HUDEP-2 (cell line): Measurements from ENCODE around the gene ELL.
"Not testable (repeated sequence)": the region's sequence is repeated elsewhere in the genome, so short reads cannot be mapped to it uniquely, and the experiment has no call there.

Experiments
- DNase-seq, 76 experiments: peaks; one replicate each; lab custom pipeline; 2025; ENCODE audit not compliant: unreplicated experiment in 76 of 76; lab: John Stamatoyannopoulos, UW

Gene ELL

DNA sequence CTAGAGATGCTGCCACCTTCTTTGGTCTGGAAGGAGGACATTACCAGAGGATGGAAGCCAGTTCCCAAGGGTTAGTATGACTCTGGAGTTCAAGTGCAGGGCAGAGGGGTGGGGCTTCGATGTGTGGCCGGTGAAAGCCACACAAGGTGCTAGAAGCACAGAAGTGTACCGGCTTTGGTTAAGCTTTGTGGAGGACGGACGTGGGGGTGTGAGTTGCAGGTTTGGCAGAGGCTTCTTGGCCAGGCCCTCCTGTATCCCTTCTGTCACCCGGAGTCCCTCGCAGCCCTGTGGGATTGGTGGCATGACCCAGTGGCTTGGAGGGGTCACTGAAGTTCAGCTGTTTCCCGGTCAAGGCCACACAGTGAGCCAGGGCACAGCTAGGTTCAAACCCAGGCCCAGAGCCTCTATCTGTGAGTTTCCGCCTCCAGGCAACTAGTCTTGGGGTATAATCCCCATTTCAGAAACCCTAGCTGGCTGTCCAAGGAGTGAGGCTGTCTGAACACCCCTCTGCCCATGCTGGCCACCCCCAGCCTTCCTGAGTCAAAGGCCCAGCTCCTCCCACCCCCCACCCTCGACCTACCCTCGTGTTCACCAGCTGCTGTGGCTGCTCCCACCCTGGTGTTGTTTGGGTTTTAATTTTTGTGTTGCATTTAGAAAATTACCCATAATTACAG is 107.2 kb downstream of the ELL start:
- peak in 40 of 76 experiments; percentile 17 to 69 (median 48) for DNase-seq

DNA sequence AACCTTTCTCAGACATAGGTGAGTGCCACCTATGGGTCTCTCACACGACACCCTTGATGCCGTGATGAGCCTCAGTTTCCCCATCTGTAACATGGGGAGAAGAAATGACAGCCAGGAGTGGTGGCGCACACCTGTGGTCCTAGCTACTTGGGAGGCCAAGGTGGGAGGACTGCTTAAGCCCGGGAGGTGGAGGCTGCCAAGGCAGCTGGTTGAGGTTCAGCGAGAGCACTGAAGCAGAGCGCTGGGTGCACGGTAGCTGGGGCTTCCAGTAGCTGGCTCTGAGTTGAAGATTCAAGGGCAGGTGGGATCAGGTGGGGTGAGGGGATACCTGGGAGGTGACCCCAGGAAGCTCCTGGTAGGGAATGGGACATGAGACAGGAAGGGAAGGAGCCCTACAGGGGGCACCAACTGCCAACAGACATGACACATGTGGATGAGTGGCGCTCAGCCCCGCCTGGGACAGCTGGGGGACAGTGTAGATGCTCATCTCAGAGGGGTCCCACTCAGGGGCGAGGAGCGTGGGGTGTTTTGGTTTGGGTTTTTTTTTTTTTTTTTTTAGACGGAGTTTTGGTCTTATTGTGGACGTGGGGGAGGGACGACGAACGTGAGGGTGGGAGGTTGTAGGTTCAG is 109.1 kb downstream of the ELL start:
- no peak for DNase-seq

DNA sequence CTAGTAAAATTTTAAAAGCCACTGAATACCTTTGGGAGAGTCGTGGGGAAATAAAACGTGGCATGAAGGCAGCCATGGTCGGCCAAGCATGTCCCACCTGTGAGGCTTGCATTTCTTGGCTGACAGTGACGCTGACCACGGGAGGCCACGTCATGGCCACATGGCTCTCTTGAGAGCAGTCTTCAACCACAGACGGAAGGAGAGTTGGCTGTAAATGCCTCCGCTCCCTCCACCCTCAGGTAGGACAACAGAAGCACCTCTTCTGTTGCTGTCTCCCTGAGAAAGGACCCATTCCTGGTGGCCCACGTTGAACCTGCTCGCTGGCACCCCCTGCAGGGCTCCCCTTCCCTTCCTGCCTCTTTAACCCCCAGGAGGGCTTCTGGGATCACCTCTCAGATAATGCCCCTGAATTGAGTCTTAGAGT is 113.8 kb downstream of the ELL start:
- DNase-seq = peak in 43 of 76 experiments; percentile 19 to 72 (median 47)

DNA sequence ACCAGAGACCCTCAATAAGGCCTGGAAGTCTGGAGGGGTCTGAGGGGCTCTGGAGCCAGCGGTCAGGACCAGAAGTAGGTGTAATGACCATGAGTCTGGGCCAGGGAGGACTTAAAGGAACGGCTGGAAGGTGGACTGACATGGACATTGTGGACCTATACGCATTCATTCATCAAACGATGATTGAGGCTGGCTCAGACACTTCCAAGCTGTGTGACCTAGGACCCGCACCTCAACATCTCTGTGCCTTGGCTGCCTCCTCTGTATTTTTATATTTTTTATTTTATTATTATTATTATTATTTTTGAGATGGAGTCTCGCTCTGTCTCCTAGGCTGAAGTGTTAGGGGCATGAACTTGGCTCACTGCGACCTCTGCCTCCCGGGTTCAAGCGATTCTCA is 115.1 kb downstream of the ELL start:
- DNase-seq = no peak

DNA sequence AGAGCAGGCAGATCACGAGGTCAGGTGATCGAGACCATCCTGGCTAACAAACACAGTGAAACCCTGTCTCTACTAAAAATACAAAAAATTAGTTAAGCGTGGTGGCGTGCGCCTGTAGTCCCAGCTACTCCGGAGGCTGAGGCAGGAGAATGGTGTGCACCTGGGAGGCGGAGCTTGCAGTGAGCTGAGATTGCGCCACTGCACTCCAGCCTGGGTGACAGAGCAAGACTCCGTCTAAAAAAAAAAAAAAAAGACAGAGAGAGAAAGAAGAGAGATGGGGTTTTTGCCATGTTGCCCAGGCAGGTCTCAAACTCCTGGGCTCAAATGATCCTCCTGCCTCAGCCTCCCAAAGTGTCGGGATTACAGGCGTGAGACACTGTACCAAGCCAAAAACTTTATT is 116.1 kb downstream of the ELL start:
- not testable (repeated sequence) for DNase-seq

DNA sequence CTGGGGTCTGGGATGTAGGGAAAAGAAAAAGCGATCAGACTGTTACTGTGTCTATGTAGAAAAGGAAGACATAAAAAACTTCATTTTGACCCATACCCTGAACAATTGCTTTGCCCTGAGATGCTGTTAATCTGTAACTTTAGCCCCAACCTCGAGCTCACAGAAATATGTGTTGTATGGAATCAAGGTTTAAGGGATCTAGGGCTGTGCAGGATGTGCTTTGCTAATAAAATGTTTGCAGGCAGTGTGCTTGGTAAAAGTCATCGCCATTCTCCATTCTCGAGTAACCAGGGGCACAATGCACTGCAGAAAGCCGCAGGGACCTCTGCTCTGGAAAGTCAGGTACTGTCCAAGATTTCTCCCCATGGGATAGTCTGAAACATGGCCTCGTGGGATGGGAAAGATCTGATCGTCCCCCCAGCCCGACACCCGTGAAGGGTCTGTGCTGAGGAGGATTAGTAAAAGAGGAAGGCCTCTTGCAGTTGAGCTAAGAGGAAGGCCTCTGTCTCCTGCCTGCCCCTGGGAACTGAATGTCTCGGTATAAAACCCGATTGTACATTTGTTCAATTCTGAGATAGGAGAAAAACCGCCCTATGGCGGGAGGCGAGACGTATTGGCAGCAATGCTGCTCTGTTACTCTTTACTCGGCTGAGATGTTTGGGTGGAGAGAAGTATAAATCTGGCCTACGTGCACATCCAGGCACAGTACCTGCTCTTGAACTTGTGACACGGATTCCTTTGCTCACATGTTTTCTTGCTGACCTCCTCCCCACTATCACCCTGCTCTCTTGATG is 119.2 kb downstream of the ELL start:
- not testable (repeated sequence) for DNase-seq

DNA sequence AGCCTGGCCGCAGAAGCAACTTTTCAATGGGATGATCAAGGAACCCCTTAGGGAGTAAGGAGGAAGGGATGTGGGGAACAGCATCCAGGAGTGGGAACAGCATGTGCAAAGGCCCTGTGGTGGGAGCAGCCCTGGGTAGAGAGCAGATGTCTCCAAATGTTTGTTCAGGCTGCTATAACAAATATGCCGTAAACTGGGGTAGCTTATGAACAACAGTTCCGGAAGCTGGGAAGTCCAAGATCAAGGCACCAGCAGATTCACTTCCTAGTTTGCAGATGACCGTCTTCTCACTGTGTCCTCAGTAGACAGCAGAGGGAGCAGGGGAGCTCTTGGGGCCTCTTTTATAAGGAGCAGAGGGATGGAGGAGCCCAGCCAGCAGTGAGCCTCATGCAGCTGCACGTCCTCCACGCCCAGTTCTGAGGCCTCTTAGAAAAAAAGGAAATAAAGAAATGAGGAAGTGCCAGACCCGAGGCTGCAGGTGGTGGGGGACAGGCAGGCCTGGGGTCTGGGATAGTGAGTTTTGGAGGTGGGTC is 120.2 kb downstream of the ELL start:
- peak in 71 of 76 experiments; percentile 28 to 89 (median 76) for DNase-seq

DNA sequence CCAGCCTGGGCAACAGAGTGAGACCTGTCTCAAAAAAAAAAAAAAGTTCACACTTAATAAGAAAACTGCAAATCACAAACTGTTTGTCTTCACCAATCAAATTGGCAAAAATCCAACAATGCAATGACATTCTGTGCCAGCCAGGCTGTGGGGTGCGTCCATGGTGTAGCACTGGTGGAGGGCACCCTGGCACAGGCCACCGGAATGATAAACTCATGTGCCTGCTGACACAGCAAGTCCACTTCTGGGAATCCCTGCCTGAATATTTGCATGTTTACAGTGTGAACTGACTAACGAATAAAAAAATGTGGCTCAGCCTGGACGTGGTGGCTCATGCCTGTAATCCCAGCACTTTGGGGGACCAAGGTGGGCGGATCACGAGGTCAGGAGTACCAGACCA is 122.9 kb downstream of the ELL start:
- peak in 60 of 76 experiments; percentile 20 to 83 (median 66) for DNase-seq

DNA sequence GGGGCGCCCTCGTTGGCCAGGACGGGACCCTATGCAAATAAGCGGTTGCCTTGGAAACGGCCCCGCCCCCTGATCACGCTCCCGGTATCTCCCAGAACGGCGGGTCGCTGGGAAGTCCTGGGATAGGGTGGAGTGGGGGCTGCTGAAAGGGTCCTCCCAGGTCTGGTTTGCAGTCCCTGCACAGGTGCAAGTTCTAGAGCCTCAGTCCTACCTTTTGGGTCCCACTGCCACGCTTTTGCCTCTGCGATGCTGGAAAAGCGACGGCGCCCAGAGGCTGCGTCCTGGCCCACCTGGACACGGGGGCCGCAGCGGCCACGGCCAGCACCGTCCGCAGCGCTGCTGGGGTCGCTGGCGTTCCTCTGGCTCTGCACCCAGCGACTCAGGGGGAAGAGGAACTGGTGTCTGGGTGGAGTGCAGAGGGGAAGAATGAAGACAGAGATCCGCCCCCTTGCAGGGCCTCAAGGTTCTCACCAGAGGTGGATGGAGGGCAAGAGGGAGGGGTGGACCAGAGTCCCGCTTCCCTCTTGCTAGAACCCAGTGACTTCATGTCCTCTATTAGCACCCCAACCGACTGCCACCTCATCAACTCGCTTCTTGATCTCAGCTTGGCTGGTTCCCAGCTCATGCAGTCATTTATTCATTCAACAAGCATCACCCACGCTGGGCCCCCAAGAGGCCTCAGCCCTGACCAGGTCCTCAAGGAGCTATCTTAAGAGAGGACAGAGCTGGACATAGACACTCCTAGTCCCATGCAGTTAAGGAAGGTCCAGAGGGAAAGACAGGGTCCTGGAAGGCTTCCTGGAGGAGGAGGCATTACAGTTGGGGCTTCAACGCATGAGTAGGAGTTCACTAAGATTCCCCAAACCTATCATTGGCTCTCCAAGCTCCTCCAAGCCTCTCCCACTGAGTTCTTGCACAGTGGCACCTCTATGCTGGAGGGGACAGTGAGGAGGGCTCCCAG is 124.3 kb downstream of the ELL start, which contains the start of gene LRRC25:
Gene LRRC25, minus strand, starts transcription at position 381 of the 961 bp plus-strand sequence. CDS start 659 bp downstream, outside the sequence.
- DNase-seq = peak in 21 of 76 experiments; percentile 15 to 46 (median 32)

DNA sequence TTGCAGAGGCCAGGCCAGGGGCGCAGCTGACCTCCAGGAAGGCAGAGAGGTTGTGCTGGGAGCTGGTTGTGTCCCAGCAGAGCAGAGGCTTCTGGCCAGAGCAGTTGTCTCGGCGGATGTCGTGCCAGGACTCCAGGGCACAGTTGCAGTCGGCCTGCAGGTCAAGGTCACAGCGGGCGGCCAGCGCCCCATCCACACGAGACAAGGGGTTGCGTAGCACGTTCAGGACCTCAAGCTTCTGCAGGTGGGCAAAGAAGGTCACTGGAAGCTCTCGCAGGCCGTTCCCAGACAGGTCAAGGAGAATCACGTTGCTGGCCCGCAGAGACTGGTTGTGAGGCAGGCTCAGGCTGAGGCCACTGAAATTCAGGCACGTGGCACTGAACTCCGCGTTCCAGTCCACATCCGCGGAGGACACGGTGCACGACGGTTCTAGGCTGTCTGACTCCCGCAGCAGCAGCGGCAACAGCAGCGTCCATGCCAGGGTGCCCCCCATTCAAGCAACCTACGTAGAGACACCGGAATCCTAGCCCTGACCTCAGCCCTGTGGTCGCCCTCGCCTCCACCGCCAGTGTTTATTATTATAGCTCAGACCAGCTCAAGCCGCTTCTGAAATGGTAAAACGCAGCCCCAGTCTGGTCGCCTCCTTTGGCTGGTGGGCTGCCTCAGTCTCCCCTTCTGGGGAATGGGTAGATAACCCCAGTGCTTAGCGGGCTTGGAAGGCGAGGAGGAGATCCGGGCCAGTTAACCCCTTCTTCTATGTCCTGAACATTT is 125.2 kb downstream of the ELL start:
- no peak for DNase-seq

DNA sequence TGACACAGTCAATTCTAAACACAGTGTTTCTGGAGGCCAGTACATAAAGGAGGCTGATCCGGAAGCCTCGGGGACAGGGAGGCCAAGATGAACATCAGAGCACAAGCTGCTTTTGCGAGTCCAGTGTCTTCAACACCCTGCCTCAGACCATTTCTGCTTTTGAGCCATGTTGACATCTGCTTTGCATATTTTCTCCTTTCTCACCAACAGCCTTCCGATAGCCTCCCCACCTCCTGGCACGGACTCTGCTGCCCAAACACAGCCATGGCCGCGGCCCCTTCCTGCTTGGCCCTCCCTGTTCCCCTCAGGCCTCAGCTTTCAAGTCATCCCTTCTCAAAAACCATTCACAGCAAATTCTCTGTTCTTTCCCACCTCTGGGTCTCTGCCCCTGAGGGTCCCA is 128.0 kb downstream of the ELL start:
- DNase-seq = no peak

DNA sequence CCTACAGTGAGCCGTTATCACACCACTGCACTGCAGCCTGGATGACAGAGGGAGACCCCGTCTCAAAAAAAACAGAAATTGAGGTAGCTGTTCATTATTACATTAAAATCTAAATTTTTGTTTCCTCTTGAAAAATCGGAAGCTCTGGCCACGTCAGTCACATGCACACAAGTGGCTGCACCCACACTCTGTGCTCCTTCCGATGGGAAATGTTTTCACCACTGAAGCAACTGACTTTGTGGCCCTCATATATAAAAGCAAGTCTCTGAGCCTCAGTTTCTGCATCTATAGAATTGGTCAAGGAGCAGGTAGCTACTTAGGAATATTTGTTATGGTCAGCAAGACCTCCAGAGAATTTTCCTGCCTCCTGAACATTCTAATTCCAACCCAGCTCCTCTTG is 128.9 kb downstream of the ELL start:
- DNase-seq = no peak
